Measurements from ENCODE around the gene RFXANK.
"Not testable (repeated sequence)": the region's sequence is repeated elsewhere in the genome, so short reads cannot be mapped to it uniquely, and the experiment has no call there.

RFXANK gene

DNA sequence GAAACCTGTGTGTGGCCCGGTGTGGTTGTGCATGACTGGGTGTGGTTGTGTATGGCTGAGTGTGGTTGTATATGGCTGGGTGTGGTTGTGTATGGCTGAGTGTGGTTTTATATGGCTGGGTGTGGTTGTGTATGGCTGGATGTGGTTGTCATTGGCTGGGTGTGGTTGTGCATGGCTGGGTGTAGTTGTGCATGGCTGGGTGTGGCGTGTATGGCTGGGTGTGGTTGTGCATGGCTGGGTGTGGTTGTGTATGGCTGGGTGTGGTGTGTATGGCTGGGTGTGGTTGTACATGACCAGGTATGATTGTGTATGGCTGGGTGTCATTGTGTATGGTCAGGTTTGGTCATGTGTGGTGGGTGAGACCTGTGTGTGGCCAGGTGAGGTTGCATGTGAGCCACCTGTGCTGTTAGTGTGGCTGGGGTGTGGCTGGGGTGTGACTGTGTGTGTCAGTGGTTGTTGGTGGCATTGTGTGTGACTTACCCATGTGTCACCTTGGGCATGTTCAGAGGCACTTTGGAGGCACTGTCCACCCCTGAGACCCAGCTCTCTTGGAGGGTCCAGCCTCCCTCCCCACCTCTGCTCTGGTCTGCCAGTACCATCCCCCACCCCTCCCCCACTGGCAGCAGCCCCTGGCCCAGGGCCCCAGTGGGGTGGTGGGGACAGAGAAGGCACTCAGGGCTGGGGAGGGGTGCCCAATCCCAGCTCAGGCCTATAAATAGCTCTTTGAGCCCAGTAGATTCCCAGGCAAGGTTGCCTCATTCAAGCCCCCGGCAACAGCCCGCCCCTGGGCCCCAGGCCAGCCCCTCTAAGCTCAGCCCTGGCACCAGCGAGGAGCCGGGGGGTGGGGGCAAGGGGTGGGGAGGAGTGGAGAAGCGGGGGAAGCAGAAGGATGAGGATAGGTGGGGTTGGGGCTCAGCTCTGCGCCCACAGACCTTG is 15.8 kb downstream of the RFXANK start:
- DNase-seq, result peak; percentile 78

DNA sequence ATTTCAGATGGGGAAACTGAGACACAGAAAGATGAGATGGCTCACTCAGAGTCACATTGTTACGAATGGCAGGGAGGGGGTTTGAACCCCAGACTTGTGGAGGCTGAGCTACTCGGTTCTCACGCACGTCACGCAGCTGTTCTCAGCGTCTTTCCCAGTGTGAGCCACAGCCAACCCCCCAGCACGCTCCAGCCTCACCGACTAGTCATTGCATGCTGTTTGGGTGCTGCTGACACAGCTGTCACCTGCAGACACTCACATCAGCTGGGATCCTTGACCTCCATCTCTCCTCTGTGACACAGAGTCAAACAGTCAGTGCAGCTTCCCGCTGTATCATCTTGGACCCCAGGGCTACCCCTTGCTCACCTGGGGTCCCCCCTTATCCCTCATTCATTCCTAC is 17.3 kb downstream of the RFXANK start:
- no peak for DNase-seq

- no peak for DNase-seq
Measured at GRCh38 chr19:19211499-19212420, 19.7 kb downstream of the RFXANK start, which contains the start of gene NCAN. NCAN (plus strand) TSS chr19:19211958; CDS start chr19:19216954, 4,996 bp downstream.

- no peak for DNase-seq
Measured at GRCh38 chr19:19212916-19213315, 20.9 kb downstream of the RFXANK start.

DNA sequence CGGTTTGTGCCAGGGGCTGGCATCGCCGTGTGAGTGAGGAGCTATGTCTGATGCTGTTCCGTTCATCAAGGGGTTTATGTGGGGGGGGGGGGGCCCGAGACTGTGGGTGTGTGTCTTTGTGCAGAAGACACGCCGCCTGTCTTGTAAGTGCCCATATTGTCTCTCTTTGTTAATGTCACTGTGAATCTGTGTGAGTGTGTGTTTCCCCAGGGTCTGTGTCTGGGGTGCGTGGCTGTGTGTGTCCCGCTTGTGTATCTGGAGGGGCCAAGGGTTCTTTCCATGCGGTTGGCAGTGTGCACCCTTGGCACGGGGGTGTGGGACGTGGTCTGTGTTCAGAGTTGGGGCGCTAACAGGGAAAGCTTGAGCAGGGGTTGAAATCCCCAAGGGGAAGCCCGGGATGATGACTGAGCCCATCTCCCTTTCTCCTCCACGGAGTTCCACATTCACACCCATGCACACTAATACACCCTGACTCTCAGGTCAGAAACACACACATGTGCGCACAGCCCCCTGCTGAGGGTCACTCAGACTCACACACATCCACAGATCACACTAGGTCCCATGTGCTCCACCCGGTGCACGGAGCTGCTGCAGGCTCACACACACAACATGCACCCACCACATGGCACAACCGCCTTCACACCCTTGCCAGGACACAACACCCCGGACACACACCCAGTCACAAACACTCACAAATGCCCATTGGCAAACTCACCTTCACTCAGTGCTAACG is 21.5 kb downstream of the RFXANK start:
- DNase-seq, result no peak

- no peak for DNase-seq
Measured at GRCh38 chr19:19214159-19214490, 22.1 kb downstream of the RFXANK start.

DNA sequence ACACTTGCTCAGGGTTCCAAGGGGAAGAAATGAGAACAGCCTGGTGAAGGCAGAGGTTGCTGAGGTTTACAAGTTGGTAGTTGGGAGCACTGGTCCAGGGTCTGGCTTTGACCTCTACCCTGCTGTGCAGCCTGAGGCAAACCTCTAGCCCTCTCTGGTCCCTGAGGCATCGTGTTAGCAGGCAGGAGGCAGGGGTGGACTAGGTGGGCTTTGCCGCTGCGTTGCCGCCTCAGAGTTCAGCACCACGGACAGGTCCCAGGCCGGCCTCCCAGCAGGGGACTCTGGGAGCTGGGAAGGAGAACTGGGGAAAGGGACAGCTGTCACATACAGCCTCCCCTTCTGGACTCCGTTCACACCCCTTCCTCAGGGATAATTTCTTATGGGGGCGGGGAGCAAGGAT is 22.8 kb downstream of the RFXANK start:
- peak; percentile 44 for DNase-seq

- no peak for DNase-seq
Measured at GRCh38 chr19:19215792-19216191, 23.7 kb downstream of the RFXANK start.

- DNase-seq, result peak; percentile 49
Measured at GRCh38 chr19:19217099-19217498, 25.0 kb downstream of the RFXANK start.

- no peak for DNase-seq
Measured at GRCh38 chr19:19218911-19219310, 26.9 kb downstream of the RFXANK start.

- DNase-seq, result not testable (repeated sequence)
Measured at GRCh38 chr19:19221000-19221399, 28.9 kb downstream of the RFXANK start.

DNA sequence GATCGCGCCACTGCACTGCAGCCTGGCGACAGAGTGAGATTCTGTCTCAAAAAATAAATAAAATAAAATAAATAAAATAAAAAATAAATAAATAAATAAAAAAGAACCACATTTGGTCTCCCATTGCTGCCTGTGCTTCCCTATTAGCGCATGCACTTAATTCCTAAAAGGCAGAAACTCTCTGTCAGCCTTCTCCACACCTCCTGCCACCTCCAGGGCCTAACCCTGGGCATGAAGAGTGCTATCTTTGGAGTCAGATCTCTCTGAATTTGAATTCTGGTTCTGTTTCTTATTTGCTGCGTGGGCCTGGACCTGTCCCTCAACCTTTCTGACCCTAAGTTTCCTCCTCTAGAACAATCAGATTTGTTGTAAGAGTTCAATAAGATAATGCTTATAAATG is 31.0 kb downstream of the RFXANK start:
- no peak for DNase-seq

DNA sequence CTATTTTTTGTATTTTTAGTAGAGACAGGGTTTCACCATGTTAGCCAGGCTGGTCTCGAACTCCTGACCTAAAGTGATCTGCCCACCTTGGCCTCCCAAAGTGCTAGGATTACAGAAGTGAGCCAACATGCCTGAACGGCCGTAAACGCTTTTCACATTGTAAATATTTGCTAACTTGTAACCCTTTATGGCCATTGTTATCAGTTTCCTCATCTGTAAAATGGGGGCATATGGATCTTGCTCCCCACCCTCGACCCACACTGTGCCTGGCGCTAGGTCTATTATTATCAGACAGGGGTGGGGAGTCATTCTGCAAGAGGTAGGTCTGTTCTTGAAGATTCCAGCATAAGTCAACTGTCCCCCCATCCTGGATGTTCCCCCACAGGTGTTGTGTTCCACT is 31.6 kb downstream of the RFXANK start:
- DNase-seq, result no peak

- no peak for DNase-seq
Measured at GRCh38 chr19:19224150-19224851, 32.2 kb downstream of the RFXANK start.

DNA sequence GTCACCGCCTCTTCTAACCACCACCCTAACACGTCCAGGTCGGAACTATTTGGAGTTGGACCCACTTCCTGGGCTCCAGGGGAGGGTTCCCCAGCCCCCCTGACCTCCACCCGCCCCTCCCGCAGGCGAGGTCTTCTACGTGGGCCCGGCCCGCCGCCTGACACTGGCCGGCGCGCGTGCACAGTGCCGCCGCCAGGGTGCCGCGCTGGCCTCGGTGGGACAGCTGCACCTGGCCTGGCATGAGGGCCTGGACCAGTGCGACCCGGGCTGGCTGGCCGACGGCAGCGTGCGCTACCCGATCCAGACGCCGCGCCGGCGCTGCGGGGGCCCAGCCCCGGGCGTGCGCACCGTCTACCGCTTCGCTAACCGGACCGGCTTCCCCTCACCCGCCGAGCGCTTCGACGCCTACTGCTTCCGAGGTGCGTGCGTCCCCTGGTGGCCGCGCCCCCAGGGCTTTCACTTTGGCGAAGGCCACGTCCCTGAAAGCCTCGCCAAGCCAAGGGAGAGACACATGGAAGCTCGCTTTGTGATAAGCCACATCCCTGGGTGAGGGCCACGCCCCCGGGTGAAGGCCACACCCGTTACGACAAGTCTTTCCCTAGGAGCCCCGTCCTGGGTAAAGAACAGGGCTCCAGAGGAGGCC is 32.9 kb downstream of the RFXANK start:
- DNase-seq, result peak; percentile 93

DNA sequence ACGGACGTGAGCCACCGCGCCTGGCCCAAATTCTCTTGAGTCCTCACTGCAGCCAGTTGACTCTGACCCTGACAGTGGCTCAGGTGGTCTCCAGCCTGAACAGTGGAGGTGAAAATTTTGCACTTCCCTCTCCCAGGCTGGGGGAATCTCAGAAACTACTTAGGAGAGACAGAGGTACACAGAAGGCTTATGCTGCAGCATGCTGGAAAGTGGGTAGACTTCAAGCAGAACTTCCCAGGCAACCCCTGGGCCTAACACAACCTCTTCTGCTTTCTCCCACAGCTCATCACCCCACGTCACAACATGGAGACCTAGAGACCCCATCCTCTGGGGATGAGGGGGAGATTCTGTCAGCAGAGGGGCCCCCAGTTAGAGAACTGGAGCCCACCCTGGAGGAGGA is 34.1 kb downstream of the RFXANK start:
- DNase-seq, result no peak

DNA sequence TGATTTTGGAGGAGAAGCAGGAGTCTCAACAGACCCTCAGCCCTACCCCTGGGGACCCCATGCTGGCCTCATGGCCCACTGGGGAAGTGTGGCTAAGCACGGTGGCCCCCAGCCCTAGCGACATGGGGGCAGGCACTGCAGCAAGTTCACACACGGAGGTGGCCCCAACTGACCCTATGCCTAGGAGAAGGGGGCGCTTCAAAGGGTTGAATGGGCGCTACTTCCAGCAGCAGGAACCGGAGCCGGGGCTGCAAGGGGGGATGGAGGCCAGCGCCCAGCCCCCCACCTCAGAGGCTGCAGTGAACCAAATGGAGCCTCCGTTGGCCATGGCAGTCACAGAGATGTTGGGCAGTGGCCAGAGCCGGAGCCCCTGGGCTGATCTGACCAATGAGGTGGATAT is 34.6 kb downstream of the RFXANK start:
- DNase-seq, result no peak

GRCh38 chr19:19227217-19227616 is 35.2 kb downstream of the RFXANK start:
- DNase-seq, result no peak

DNA sequence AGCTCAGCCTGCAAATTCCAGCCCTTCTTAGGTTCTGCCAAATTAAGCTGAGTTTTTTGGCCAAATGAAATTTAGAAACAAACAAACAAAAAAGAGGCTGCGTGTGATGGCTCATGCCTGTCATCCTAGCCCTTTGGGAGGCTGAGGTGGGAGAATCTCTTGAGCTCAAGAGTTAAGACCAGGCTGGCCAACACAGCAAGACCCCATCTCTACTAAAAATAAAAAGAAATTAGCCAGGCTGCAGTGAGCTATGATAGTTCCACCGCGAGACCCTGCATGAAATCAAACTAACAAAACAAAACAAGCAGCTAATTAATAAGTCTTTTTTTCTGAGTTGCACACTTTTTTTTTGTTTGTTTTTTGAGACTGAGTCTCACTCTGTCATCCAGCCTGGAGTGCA is 37.6 kb downstream of the RFXANK start:
- no peak for DNase-seq

GRCh38 chr19:19230999-19231398 is 38.9 kb downstream of the RFXANK start:
- DNase-seq, result no peak

GRCh38 chr19:19232261-19232721 is 40.2 kb downstream of the RFXANK start:
- DNase-seq, result no peak

Data from hematopoietic multipotent progenitor cell treated with erythropoietin and hydrocortisone succinate and interleukin-3 and kit ligand, for 8 days (in vitro differentiated cells).